ENCODE results near the gene FGFR2. TPM values are rescaled to one million over a fixed set of nuclear protein-coding genes. Genes with fewer than 3 reads are reported as not detected.

FGFR2 gene
- total and polyA plus RNA-seq, 2 donors (not counting 3 experiments of a cell fraction or from before 2014, with no cell fraction given) = 0.06 TPM; not detected in 1

- no peak overlapping the region for H3K4me3 ChIP-seq (replicated peaks in 1 of 3; ENCODE audit: insufficient read depth in 1 of 3, low read depth in 1 of 3, low read length in 3 of 3)
- H3K27me3 ChIP-seq (ENCODE audit: control insufficient read depth in 2 of 2, insufficient read depth in 2 of 2, low read length in 2 of 2) = no peaks in the 10 kb centered on the region
- dilution Hi-C loops (cut with MboI; ENCODE audit: extremely low pct_ligation_motif_present, low sequenced_read_pairs) = no loop called here
- no peaks in the 10 kb centered on the region for H3K36me3 ChIP-seq (ENCODE audit: control insufficient read depth in 2 of 2, extremely low read depth in 1 of 2, insufficient read depth in 2 of 2, low read length in 2 of 2)
- no peak for FAIRE-seq
- H3K79me2 ChIP-seq (ENCODE audit: control insufficient read depth, insufficient read depth, low read length) = no peaks in the 10 kb centered on the region
- peaks cover 5% of the 10 kb centered on the region for H3K4me1 ChIP-seq (ENCODE audit: control insufficient read depth, extremely low read depth, insufficient read depth, low read length)
- no peaks in the 10 kb centered on the region for H3K9me3 ChIP-seq (replicated peaks; ENCODE audit: control insufficient read depth, insufficient read depth, low read length)
- BruUV-seq (replicated peaks) = no TSS peak
- H3K27ac ChIP-seq (ENCODE audit: insufficient read depth, low read depth, low read length) = no peak overlapping the region
- H3K9ac ChIP-seq (replicated peaks; ENCODE audit: extremely low read depth, insufficient read depth, low read length) = no peak overlapping the region
- no peak for DNase-seq (ENCODE audit: low read depth, low spot score)
- no peaks in the 10 kb centered on the region for H4K20me1 ChIP-seq (replicated peaks; ENCODE audit: control insufficient read depth, extremely low read depth, insufficient read depth, low read length)
- CTCF ChIA-PET = no interaction called here
- H2AFZ ChIP-seq (ENCODE audit: low read depth, low read length) = no peak overlapping the region
- H3K4me2 ChIP-seq (ENCODE audit: insufficient read depth, low read length) = no peak overlapping the region
- intact Hi-C loops (cut with micrococcal nuclease) = no loop called here
- TF ChIP-seq CTCF (IDR thresholded peaks at IDR 0.05; ENCODE audit: extremely low read depth in 1 of 2, insufficient read depth in 1 of 2, low read depth in 1 of 2, low read length in 2 of 2) (no peak), GATA2 (IDR thresholded peaks at IDR 0.05; ENCODE audit: insufficient read depth, insufficient read length, low read depth, low read length) (no peak), JUN (IDR thresholded peaks at IDR 0.05; ENCODE audit: borderline replicate concordance, insufficient read depth, insufficient read length, low read depth) (no peak), MAX (IDR thresholded peaks at IDR 0.05; ENCODE audit: insufficient read depth, insufficient read length) (no peak), EZH2 (IDR thresholded peaks at IDR 0.05; ENCODE audit: borderline replicate concordance, low read depth, low read length, severe bottlenecking) (no peak), FOS (IDR thresholded peaks at IDR 0.05; ENCODE audit: borderline replicate concordance, insufficient read depth, low read length) (no peak)
- POLR2A ChIA-PET = no interaction called here
- no peaks in the 10 kb centered on the region for H3K9me1 ChIP-seq (replicated peaks; ENCODE audit: control insufficient read depth, extremely low read depth, insufficient read depth, low read length)
Observed at GRCh38 chr10:121540732-121541395, 57.4 kb downstream of the FGFR2 start.
